ENCODE measurements around the gene UGT2B15.
"Not testable (repeated sequence)": the region's sequence is repeated elsewhere in the genome, so short reads cannot be mapped to it uniquely, and the experiment has no call there.

UGT2B15 gene

DNA sequence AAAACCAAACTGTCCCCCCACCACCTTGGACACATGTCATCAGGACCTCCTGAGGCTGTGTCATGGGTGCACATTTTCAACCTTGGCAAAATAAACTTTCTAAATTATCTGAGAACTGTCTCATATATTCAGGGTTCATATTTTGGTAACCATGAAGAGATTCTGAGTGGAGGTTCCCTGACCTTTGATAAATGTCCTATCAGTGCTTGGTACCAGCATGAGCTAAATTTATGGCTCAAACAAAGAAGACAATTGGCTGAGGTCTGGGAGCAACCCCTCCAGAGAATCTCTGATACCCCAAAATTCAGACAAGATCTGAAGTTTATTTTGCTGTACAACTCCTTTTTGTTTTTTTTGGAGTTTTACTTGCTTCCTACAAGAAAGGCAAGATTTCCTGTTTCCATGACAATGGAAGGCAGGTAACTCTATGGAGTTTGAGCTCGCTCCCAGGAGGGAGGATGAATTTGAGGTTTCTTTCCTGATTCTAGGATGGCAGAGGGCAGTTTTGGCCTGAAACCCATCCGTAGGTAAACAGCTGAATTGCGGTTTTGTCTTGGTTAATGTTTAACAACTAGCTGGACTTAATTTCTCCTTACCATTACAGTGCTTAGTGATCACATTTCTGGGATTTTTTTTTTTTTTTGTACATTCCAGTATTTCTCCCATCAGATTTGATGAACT, 14.5 kb downstream of the UGT2B15 start:
- no peak for DNase-seq

DNA sequence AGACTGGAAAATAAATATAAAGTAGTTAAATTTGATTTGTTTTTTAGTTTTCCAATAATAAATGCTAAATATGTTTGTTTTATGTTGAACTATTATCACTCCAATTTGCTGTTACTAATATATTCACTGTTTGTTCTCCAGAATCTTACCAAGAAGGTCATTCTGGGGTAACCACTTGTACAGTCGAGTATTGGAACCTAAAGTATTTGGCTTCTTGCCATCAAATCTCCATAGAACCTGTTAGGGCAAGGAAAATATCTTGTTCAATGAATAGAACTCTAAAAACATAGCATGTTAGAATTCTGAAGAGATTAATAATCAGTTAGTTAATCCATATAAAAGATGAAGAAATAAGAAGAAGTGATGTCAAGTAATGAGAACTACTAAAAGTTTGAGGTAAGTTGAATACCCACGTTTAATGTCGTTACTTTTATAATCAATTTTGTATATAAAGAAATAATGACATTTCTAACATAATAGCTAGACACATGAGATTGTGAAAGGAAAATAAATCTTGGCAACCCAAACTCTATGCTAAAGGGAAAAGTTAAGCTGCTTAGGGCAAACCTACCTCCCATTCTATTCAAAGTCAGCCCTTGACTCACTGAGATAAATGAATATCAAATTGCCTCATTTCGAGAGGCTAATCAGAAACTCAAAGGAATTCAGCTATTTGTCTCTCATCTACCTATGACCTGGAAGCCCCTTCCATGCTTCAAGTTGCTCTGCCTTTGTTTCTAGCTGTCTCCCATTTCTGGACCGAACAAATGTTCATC, 15.3 kb downstream of the UGT2B15 start:
- no peak for DNase-seq

DNA sequence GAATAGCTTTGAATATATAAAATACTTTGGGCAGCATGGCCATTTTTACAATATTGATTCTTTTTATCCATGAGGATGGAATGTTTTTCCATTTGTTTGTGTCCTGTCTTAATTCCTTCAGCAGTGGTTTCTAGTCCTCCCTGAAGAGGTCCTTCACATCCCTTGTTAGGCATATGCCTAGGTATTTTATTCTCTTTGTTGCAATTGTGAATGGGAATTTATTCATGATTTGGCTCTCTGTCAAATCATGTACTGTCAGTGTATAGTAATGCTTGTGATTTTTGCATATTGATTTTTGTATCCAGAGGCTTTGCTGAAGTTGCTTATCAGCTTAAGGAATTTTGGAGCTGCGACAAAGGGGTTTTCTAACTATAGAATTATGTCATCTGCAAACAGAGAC, 18.5 kb downstream of the UGT2B15 start:
- DNase-seq: no peak

DNA sequence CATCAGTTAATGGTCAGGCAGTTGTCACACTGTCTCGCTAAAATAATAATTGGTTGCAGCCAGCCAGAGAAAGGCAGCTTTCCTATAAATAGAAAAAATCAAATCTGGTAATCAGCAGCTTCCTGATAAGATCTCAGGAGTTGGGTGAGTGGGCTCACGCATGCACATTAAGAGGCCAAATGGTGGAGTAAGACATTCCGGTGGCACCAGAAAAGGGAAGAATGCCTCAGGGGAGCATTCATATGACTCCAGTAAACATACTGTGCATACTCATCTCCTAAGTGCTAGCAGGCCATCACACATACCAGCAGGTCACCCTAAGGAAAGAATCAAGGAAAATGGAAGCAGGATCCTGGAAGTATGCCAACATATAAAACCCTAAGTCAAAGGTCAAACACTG, 40.1 kb downstream of the UGT2B15 start:
- no peak for DNase-seq

DNA sequence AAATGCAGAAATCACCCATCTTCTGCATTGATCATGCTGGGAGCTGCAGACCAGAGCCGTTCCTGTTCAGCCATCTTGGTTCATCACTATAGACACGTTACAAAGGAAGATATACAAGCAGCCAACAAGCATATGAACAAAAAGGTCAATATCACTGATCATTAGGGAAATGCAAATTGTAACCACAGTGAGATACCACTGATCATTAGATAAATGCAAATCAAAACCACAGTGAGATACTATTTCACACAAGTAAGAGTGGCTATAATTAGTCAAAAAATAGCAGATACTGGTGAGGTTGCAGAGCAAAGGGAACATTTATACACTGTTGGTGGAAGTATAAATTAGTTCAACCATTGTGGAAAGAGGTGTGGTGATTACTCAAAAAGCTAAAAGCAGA, 47.7 kb downstream of the UGT2B15 start:
- DNase-seq: not testable (repeated sequence)

DNA sequence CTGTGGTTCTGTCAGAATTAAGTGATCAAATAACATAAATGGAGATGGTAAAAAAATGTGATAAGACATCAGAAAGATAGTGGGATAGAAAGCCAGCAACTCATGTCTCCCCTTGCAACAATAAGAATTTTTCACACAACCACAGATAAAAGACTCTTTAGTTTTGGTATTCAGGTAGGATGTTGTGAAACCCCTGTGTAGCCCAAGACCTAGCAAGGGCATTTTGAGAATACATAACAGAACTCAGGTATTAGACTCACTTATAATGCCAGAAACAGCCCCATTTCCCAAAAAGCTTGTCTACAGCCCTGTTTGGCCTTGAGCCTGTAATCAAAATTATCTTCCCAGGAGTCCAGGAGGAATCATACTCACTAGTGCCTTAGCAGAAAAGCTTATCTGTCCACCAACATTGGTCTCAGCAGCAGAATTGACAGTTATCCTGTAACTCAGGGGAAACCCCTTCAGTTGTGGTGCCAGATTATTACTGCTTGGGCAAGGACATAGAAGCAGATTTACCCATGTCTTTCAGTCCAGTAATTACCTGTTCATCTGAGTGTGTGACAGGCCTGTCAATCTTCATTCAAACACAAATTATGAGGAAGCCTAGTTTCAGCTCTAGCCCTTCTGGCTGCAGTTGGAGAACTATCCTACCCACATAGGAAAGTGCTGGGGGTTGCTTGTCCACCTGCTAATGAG, 53.3 kb downstream of the UGT2B15 start:
- no peak for DNase-seq

- DNase-seq: no peak
These were observed 54.6 kb downstream of the UGT2B15 start for GRCh38 chr4:68615699-68616422.

DNA sequence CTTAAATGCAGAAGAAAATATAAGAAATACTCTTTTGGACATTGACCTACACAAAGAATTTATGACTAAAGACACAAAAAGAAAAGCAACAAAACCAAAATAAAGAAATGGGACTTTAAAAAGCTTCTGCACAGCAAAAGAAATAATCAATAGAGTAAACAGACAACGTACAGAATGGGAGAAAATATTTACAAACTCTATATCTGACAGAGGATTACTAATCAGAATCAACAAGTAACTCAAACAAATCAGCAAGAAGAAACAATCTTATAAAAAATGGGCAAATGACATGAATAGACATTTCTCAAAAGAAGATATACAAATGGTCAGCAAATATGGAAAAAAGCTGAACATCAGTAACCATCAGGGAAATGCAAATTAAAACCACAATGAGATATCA, 56.7 kb downstream of the UGT2B15 start:
- no peak for DNase-seq

DNA sequence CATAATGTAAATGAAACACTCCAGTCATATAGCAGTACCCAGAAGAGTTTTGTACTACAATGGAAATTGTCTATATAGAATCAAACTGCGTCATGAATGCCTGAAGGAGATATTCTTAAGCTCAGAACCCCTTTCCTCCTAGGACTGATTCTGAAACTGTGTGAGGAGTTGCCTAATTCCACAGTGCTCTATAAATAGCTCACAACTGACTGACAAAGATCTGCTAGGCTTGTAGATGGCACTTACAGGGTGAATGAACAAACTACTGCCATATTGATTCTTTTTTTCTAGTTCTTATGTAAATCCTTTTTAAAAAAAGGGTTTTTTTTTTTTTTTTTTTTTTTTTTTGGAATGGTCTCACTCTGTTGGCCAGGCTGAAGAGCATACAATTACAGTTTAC, 64.2 kb downstream of the UGT2B15 start:
- no peak for DNase-seq

DNA sequence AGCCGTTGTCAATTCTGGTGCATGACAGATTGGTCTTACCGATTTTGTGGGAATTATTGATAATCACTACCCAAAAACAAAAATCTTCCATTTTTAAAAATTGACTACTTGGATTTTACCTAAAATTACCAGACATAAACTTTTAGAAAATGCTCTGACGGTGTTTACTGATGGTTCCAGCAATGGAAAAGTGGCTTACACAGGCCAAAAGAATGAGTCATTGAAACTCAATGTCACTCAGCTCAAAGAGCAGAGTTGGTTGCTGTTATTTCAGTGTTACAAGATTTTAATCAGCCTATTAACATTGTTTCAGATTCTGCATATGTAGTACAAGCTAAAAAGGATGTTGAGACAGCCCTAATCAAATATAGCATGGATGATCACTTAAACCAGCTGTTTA, 71.3 kb downstream of the UGT2B15 start:
- no peak for DNase-seq

DNA sequence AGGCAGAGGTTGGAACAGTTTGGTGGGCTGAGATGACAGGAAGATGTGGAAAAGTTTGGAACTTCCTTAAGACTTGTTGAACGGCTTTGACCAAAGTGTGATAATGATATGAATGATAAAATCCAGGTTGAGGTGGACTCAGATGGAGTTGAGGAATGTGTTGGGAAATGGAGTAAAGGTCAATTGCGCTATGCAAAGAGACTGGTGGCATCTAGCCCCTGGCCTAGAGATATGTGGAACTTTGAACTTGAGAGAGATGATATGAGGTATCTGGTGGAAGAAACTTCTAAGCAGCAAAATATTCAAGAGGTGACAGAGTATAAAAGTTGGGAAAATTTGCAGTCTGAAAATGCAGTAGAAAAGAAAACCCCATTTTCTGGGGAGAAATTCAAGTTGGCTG, 73.0 kb downstream of the UGT2B15 start:
- no peak for DNase-seq

All from stimulated activated naive CD4-positive, alpha-beta T cell treated with Interleukin-2 at 50 U/mL for 16 hours (primary cell).